Endothelial cell (in vitro differentiated cells): ENCODE measurements around the gene SCAPER. TPM values are rescaled to one million over a fixed set of nuclear protein-coding genes. Genes with fewer than 3 reads are reported as not detected.
A peak's percentile ranks its signal among the peaks of the same experiment; 100 is the strongest.

Experiments
- DNase-seq: peaks from one replicate; pipeline ENCODE4 v3.0.0; 2021; ENCODE audit warnings: low spot score
- H3K27ac Mint-ChIP-seq: one replicate; pipeline ENCODE4 v1.8.0; 2021; ENCODE audit warnings: mixed read lengths, inconsistent platforms; ENCODE audit not compliant: unreplicated experiment
- H3K27me3 Mint-ChIP-seq: one replicate; pipeline ENCODE4 v1.8.0; 2021; ENCODE audit warnings: mild to moderate bottlenecking, moderate library complexity, mixed read lengths, inconsistent platforms; ENCODE audit not compliant: unreplicated experiment
- H3K36me3 Mint-ChIP-seq: one replicate; pipeline ENCODE4 v1.8.0; 2021; ENCODE audit warnings: mild to moderate bottlenecking, low read depth, mixed read lengths, inconsistent platforms; ENCODE audit not compliant: unreplicated experiment
- H3K4me1 Mint-ChIP-seq: one replicate; pipeline ENCODE4 v1.8.0; 2021; ENCODE audit warnings: mild to moderate bottlenecking, mixed read lengths, inconsistent platforms; ENCODE audit not compliant: unreplicated experiment
- H3K4me3 Mint-ChIP-seq: one replicate; pipeline ENCODE4 v1.8.0; 2021; ENCODE audit warnings: mild to moderate bottlenecking, mixed read lengths, inconsistent platforms; ENCODE audit not compliant: unreplicated experiment
- H3K9me3 Mint-ChIP-seq: one replicate; pipeline ENCODE4 v1.8.0; 2021; ENCODE audit warnings: mixed read lengths, inconsistent platforms; ENCODE audit not compliant: unreplicated experiment
- total RNA-seq: library from RNA; stranded (reverse); fragmentation: NEBNext Ultra II Directional; extraction: Animal tissue kit (Norgen Biotek cat#: 25700); gene quantifications from one replicate; pipeline ENCODE4 v1.2.1, GENCODE V29; 2021; ENCODE audit not compliant: unreplicated experiment
- TF ChIP-seq, protein P1 (sequence below): fragments of 200-600 bp; sonication (generic); IDR thresholded peaks from one replicate; pipeline ENCODE4 v1.5.0; 2021; ENCODE audit warnings: antibody characterized with exemption; ENCODE audit not compliant: unreplicated experiment

Gene SCAPER
- total RNA-seq, 1 donor from 2014 or later = 18.1 TPM

DNA sequence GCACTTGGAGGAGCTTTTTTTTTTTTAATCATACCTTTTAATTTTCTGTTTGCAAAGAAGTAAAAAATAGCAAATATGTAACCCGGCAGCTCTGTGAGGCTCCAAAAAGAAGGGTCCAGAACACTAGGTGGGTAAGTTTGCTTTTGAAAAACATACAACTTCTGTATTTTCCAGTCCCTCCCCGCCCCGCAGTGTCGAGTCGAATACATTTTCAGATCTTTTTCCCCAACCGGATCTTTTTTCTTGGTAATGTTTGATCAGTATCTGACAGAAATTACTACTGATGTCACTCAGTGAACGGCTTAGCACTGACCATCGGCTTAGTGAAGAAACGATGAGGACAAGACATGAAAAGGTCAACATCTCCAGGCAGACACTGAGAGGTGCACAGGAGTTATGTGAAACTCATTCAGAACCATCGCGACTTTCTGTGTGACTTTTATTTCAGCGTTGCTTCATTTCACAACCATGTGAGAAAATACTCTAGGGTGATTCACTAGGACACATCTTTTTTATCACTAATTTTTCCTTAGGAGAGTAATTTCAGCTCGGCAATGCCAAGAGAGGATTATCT is 557.6 kb downstream of the SCAPER start:
- H3K4me1 Mint-ChIP-seq = peaks cover 17% of the 10 kb centered on the region
- H3K4me3 Mint-ChIP-seq = peak overlapping the region; percentile 78
- peaks cover 21% of the 10 kb centered on the region for H3K27me3 Mint-ChIP-seq
- no peak for DNase-seq
- TF ChIP-seq, protein P1, sequence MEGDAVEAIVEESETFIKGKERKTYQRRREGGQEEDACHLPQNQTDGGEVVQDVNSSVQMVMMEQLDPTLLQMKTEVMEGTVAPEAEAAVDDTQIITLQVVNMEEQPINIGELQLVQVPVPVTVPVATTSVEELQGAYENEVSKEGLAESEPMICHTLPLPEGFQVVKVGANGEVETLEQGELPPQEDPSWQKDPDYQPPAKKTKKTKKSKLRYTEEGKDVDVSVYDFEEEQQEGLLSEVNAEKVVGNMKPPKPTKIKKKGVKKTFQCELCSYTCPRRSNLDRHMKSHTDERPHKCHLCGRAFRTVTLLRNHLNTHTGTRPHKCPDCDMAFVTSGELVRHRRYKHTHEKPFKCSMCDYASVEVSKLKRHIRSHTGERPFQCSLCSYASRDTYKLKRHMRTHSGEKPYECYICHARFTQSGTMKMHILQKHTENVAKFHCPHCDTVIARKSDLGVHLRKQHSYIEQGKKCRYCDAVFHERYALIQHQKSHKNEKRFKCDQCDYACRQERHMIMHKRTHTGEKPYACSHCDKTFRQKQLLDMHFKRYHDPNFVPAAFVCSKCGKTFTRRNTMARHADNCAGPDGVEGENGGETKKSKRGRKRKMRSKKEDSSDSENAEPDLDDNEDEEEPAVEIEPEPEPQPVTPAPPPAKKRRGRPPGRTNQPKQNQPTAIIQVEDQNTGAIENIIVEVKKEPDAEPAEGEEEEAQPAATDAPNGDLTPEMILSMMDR = no peak
- no peak overlapping the region for H3K27ac Mint-ChIP-seq
- no peaks in the 10 kb centered on the region for H3K9me3 Mint-ChIP-seq
- peaks cover 5% of the 10 kb centered on the region for H3K36me3 Mint-ChIP-seq

DNA sequence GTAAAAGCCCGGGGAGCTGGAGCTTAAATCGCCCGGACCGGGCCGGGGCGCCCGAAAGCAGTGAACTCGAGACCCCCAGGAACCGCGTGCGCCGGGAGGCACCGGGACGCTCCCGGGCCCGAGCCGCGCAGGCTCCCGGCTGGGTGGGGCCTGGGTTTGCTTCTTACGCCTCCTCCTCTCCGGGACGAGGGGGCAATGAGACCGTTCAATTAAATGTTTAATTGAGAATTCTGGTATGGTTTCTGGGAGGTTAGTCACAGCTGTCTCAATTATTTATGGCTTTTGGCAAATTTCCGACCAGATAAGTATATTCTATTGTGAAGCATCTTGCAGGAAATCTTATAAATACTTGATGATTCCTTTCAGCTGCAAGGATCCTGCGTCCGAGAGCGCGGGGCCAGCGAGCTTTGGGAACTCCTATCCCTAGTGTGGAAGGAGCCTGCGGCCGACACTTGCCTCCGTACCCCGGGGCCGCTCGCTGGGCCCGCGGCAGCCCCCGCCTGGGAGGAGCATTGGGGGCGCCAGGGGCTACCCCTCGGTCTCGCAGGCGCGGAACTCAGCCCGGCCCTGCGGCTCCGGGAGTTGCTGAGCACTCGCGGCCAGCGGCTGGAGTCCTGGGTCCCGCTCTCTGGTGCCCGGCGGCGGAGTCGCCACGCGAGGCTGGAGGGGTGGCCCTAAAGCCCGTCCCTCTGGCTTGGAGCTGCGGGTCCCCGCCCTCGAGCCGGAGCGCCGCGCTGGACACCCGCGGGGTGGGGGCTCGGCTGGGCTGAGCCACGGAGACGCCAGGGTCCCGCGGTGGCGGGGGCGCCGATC is 558.3 kb downstream of the SCAPER start:
- Mint-ChIP-seq H3K4me1 (peaks cover 20% of the 10 kb centered on the region), H3K9me3 (no peaks in the 10 kb centered on the region), H3K4me3 (no peak overlapping the region), H3K27me3 (peaks cover 25% of the 10 kb centered on the region), H3K36me3 (peaks cover 5% of the 10 kb centered on the region), H3K27ac (no peak overlapping the region)
- TF ChIP-seq, protein P1 = no peak
- DNase-seq = no peak

DNA sequence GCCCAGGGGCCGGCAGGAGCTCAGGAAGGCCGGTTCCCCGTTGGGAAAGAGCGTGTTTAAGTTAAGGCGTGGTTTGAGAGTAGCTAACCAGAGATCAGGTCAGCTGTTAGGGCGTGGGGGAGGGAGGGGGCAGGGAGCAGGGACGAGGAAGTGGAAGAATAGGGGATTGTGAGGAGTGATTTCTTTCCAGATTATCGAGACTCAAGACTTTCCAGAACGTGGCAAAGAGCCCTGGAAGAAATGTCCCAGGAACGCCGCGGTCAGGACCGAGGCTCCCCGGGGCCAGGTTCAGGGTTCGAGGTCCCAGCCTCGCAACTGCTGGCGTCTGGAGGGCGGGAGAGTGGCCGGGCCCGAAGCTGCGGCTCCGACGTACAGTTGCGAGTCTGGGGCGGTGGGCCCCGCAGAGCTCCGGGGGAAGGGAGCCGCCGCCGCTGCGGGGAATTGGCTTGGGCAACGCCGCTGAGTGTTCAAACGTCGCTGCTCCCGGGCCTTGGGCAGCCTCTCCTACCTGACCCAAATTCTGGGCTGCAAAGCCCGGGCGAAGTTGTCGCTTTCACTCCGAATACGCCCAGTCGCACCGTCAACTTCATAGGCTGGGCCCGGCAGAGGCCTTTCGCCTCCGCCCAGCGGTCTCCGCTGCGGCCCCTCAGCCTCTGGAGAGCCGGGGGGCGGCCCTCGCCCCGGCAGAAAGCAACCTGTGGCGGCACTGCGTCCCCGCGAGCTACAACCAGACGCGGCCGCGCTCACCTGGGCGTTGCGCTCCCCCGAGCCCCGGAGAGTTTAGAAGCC is 559.1 kb downstream of the SCAPER start:
- peaks cover 31% of the 10 kb centered on the region for H3K27me3 Mint-ChIP-seq
- H3K27ac Mint-ChIP-seq = no peak overlapping the region
- H3K36me3 Mint-ChIP-seq = peaks cover 5% of the 10 kb centered on the region
- no peak for DNase-seq
- TF ChIP-seq, protein P1 = no peak
- H3K9me3 Mint-ChIP-seq = no peaks in the 10 kb centered on the region
- peak overlapping the region; percentile 45 for H3K4me3 Mint-ChIP-seq
- peaks cover 24% of the 10 kb centered on the region for H3K4me1 Mint-ChIP-seq

DNA sequence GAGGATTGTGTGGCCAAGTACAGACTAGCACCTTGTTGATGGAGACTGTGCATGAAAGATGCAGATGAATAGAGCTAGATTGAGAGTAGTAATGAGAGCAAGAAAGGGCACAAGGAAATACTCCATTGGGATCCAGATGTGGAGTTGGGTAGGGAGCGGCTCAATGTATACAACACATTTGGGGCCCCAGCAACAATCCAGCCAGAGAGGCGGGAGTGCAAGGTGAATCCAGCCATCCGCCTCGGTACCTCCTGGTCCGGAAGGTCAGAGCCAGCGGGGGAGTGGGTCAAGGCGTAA is 559.6 kb downstream of the SCAPER start:
- TF ChIP-seq, protein P1 = no peak
- H3K27me3 Mint-ChIP-seq = peaks cover 34% of the 10 kb centered on the region
- no peak for DNase-seq
- H3K4me1 Mint-ChIP-seq = peaks cover 24% of the 10 kb centered on the region
- H3K4me3 Mint-ChIP-seq = peak overlapping the region; percentile 45
- H3K36me3 Mint-ChIP-seq = peaks cover 5% of the 10 kb centered on the region
- no peak overlapping the region for H3K27ac Mint-ChIP-seq
- H3K9me3 Mint-ChIP-seq = no peaks in the 10 kb centered on the region
